GM19025 (cell line): ENCODE data around the gene LPXN.
"Not testable (repeated sequence)": the region's sequence is repeated elsewhere in the genome, so short reads cannot be mapped to it uniquely, and the experiment has no call there.

Source experiments
- ATAC-seq: cut with Tn5 transposase; IDR thresholded peaks from one replicate; pipeline ENCODE4 v1.9.1; 2021; ENCODE audit warnings: mild to moderate bottlenecking, low read depth, moderate library complexity; ENCODE audit not compliant: unreplicated experiment

The LPXN gene

GRCh38 chr11:58579192-58580129 lies 3.8 kb upstream of the LPXN start:
- ATAC-seq, result peak; percentile 29

GRCh38 chr11:58578635-58579191 lies 3.1 kb upstream of the LPXN start, which contains the start of gene ZFP91:
Gene ZFP91, plus strand, starts transcription at chr11:58579063. Its CDS starts 219 bp downstream, at chr11:58579282.
- ATAC-seq, result peak; percentile 33

- ATAC-seq, result no peak
Observed at GRCh38 chr11:58578136-58578634, 2.5 kb upstream of the LPXN start.

- peak; percentile 48 for ATAC-seq
Observed at GRCh38 chr11:58577555-58578135, 2.0 kb upstream of the LPXN start.

- no peak for ATAC-seq
Observed at GRCh38 chr11:58576887-58577471, 1.3 kb upstream of the LPXN start.

- no peak for ATAC-seq
Observed at GRCh38 chr11:58574881-58575280, 775 bp downstream of the LPXN start.

GRCh38 chr11:58573451-58574104 lies 2.1 kb downstream of the LPXN start:
- ATAC-seq, result no peak

GRCh38 chr11:58572906-58573305 lies 2.8 kb downstream of the LPXN start:
- not testable (repeated sequence) for ATAC-seq

- peak; percentile 89 for ATAC-seq
Observed at GRCh38 chr11:58567889-58568512, 7.7 kb downstream of the LPXN start.

- no peak for ATAC-seq
Observed at GRCh38 chr11:58564231-58564630, 11.4 kb downstream of the LPXN start.

GRCh38 chr11:58562375-58562800 lies 13.3 kb downstream of the LPXN start:
- peak; percentile 84 for ATAC-seq

- ATAC-seq, result no peak
Observed at GRCh38 chr11:58561394-58562098, 14.1 kb downstream of the LPXN start.

- ATAC-seq, result no peak
Observed at GRCh38 chr11:58560842-58561241, 14.8 kb downstream of the LPXN start.

GRCh38 chr11:58549644-58550043 lies 26.0 kb downstream of the LPXN start:
- no peak for ATAC-seq

GRCh38 chr11:58546841-58547240 lies 28.8 kb downstream of the LPXN start:
- ATAC-seq, result no peak

- no peak for ATAC-seq
Observed at GRCh38 chr11:58531865-58532341, 43.8 kb downstream of the LPXN start.

- ATAC-seq, result no peak
Observed at GRCh38 chr11:58530236-58530635, 45.4 kb downstream of the LPXN start.

- ATAC-seq, result no peak
Observed at GRCh38 chr11:58527429-58527828, 48.2 kb downstream of the LPXN start.

GRCh38 chr11:58526721-58527120 lies 48.9 kb downstream of the LPXN start:
- ATAC-seq, result no peak
